Neural progenitor cell (in vitro differentiated cells): ENCODE measurements around the gene MYO1A. TPM values are rescaled to one million over a fixed set of nuclear protein-coding genes. Genes with fewer than 3 reads are reported as not detected.

ENCODE experiments used
- DNase-seq: peaks from one replicate; pipeline ENCODE4 v3.0.0-alpha.2; 2016; ENCODE audit warnings: low spot score
- H2AFZ ChIP-seq: fragments of 200-600 bp; sonication (generic); replicated peaks from 2 replicates; pipeline ENCODE4 v1.6.1; 2016; ENCODE audit warnings: antibody characterized with exemption
- H3F3A ChIP-seq: fragments of 200-600 bp; sonication (generic); 2 replicates; pipeline ENCODE4 v1.6.1; 2016; ENCODE audit warnings: antibody characterized with exemption, low read depth
- H3K27ac ChIP-seq: fragments of 200-600 bp; sonication (generic); 2 replicates; pipeline ENCODE4 v1.5.1; 2016; ENCODE audit warnings: mild to moderate bottlenecking
- H3K27me3 ChIP-seq: fragments of 200-600 bp; sonication (generic); 2 replicates; pipeline ENCODE4 v1.6.1; 2016; ENCODE audit warnings: mild to moderate bottlenecking, moderate library complexity
- H3K36me3 ChIP-seq: fragments of 200-600 bp; sonication (generic); 2 replicates; pipeline ENCODE4 v1.5.1; 2016
- H3K4me1 ChIP-seq: fragments of 200-600 bp; sonication (generic); 2 replicates; pipeline ENCODE4 v1.6.1; 2016; ENCODE audit warnings: mixed run types
- H3K4me2 ChIP-seq: fragments of 200-600 bp; sonication (generic); 2 replicates; pipeline ENCODE4 v1.6.1; 2016
- H3K4me3 ChIP-seq: fragments of 200-600 bp; sonication (generic); 2 replicates; pipeline ENCODE4 v1.5.1; 2016
- H3K79me2 ChIP-seq: fragments of 200-600 bp; sonication (generic); 2 replicates; pipeline ENCODE4 v1.6.1; 2016; ENCODE audit warnings: low read depth
- H3K9ac ChIP-seq: fragments of 200-600 bp; sonication (generic); 2 replicates; pipeline ENCODE4 v1.6.1; 2016
- H3K9me3 ChIP-seq: fragments of 200-600 bp; sonication (generic); 2 replicates; pipeline ENCODE4 v1.5.1; 2016; ENCODE audit warnings: low read depth
- H4K20me1 ChIP-seq: fragments of 200-600 bp; sonication (generic); 2 replicates; pipeline ENCODE4 v1.6.1; 2016; ENCODE audit warnings: low read depth
- H3K27ac Mint-ChIP-seq: 3 replicates; pipeline ENCODE4 v1.8.0; 2021; ENCODE audit warnings: mixed read lengths
- H3K27me3 Mint-ChIP-seq: 2 replicates; pipeline ENCODE4 v1.8.0; 2022; ENCODE audit warnings: low read depth, mild to moderate bottlenecking, inconsistent platforms, moderate library complexity, mixed read lengths; ENCODE audit not compliant: insufficient read depth
- H3K36me3 Mint-ChIP-seq: 3 replicates; pipeline ENCODE4 v1.8.0; 2021; ENCODE audit warnings: mixed read lengths
- H3K4me1 Mint-ChIP-seq: 3 replicates; pipeline ENCODE4 v1.8.0; 2021; ENCODE audit warnings: mixed read lengths
- H3K4me3 Mint-ChIP-seq: 3 replicates; pipeline ENCODE4 v1.8.0; 2021; ENCODE audit warnings: mild to moderate bottlenecking, moderate library complexity, mixed read lengths
- H3K9me3 Mint-ChIP-seq: 3 replicates; pipeline ENCODE4 v1.8.0; 2020; ENCODE audit warnings: mixed read lengths
- CTCF ChIP-seq: fragments of 200-600 bp; sonication (generic); IDR thresholded peaks from 2 replicates; pipeline ENCODE4 v1.5.1; 2017; ENCODE audit warnings: antibody characterized with exemption, mild to moderate bottlenecking
- EZH2 ChIP-seq: fragments of 200-600 bp; sonication (generic); IDR thresholded peaks from 2 replicates; pipeline ENCODE4 v1.6.1; 2017; ENCODE audit warnings: antibody characterized with exemption, mild to moderate bottlenecking, moderate library complexity
- EZH2phosphoT487 ChIP-seq: fragments of 200-600 bp; sonication (generic); IDR thresholded peaks from 2 replicates; pipeline ENCODE4 v1.6.1; 2017; ENCODE audit warnings: antibody characterized with exemption
- total RNA-seq: library from RNA; depleted of rRNA; stranded (reverse); fragments of >200 nt; gene quantifications from 2 replicates; pipeline ENCODE4 v1.2.3, GENCODE V29; 2015; ENCODE audit warnings: low replicate concordance

The MYO1A gene
- total RNA-seq, 1 donor from 2014 or later, result not detected

DNA sequence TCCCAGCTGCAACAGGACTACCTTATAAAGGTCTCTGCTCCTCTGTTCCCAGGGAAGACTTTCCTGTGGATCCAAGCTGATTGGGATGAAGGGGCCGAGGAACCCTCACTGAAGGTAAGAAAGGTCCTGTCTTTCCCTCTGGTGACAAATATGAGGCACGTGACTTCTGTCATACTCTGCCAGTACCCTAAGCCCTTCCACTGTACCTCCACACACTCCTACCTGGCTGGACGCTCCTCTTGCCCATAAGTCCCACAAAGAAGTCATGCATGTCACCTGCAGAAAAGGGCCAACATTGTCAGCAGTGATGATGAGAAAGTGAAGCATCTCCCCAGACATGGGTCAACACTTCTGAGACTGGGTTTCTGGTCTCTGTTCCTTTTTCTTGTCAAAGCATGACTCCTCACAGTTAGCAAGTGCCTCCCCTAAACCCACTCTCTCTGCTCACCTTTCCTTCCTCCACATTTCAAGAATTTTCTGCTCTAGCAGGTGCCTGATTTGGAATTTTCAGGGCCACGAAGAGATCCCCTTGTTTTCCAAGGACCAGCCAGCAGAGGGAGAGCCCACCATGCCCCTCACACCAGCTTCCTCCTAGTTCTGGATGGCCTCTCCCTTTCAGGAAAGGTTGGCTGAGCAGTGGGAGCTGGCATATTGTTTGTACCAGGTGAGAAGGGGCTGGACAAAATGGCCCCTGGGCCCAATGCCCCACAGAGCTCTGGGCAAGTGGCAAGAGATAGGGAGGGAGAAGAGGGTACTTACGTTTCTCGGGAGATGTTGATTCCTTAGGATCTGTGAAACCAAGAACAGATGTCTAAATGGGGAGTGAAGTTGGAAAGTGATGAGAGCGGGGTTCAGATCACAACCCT is 37.1 kb downstream of the MYO1A start:
- DNase-seq, result peak; percentile 29

GRCh38 chr12:57011438-57012424 is 38.2 kb downstream of the MYO1A start:
- H3K27ac Mint-ChIP-seq, result no peak overlapping the region
- no peak for DNase-seq

More for the DNA sequence above, 37.1 kb downstream of the MYO1A start:
- Mint-ChIP-seq H3K4me1 (peaks cover 5% of the 10 kb centered on the region), H3K9me3 (no peaks in the 10 kb centered on the region), H3K36me3 (no peaks in the 10 kb centered on the region), H3K4me3 (no peak overlapping the region), H3K27me3 (peaks cover 21% of the 10 kb centered on the region), H3K27ac (no peak overlapping the region)
- Histone ChIP-seq H3K4me1 (peaks cover 7% of the 10 kb centered on the region), H3K4me3 (no peak overlapping the region), H3K4me2 (no peak overlapping the region), H3K27me3 (no peaks in the 10 kb centered on the region), H3K27ac (no peak overlapping the region), H3K9me3 (no peaks in the 10 kb centered on the region), H3K36me3 (no peaks in the 10 kb centered on the region), H4K20me1 (no peaks in the 10 kb centered on the region), H3K9ac (no peak overlapping the region), H2AFZ (no peak overlapping the region), H3K79me2 (no peaks in the 10 kb centered on the region), H3F3A (no peaks in the 10 kb centered on the region)
- TF ChIP-seq EZH2, result no peak
- TF ChIP-seq CTCF, result peak; percentile 37

More at GRCh38 chr12:57011438-57012424, 38.2 kb downstream of the MYO1A start:
- Histone ChIP-seq H3K27ac (no peak overlapping the region), H3K4me3 (no peak overlapping the region), H3K9ac (no peak overlapping the region), H3K79me2 (no peaks in the 10 kb centered on the region), H3K4me1 (peaks cover 6% of the 10 kb centered on the region), H2AFZ (no peak overlapping the region), H3K4me2 (no peak overlapping the region), H4K20me1 (no peaks in the 10 kb centered on the region), H3K36me3 (no peaks in the 10 kb centered on the region), H3K27me3 (no peaks in the 10 kb centered on the region), H3F3A (peaks cover 7% of the 10 kb centered on the region), H3K9me3 (no peaks in the 10 kb centered on the region)
- Mint-ChIP-seq H3K36me3 (no peaks in the 10 kb centered on the region), H3K4me3 (no peak overlapping the region), H3K4me1 (peaks cover 5% of the 10 kb centered on the region), H3K27me3 (peaks cover 20% of the 10 kb centered on the region), H3K9me3 (no peaks in the 10 kb centered on the region)
- TF ChIP-seq EZH2phosphoT487 (no peak), EZH2 (no peak), CTCF (no peak)
